Body of pancreas (tissue), 4 donors: Measurements from ENCODE around the gene CHSY1. TPM values are rescaled to one million over a fixed set of nuclear protein-coding genes. Genes with fewer than 3 reads are reported as not detected.

Experiments
- ATAC-seq: fragments of 150-250 bp; one replicate; pipeline ENCODE4 v1.9.1; 2016
- DNase-seq, 4 donors: peaks; one replicate each; pipeline ENCODE4 v3.0.0-alpha.2; 2019
- H3K27ac ChIP-seq, 4 donors: fragments of 200-600 bp; sonication (generic); 1 replicate in 3 of 4; 2 replicates in 1 of 4; pipeline versions ENCODE4 v1.5.1 to v1.6.1; 2016 to 2019; ENCODE audit warnings: mild to moderate bottlenecking in 1 of 4, mixed read lengths in 1 of 4, moderate library complexity in 1 of 4
- H3K27me3 ChIP-seq, 2 donors: fragments of 200-600 bp; sonication (generic); one replicate each; pipeline ENCODE4 v1.6.0; 2016; ENCODE audit warnings: mild to moderate bottlenecking in 1 of 2
- H3K36me3 ChIP-seq, 2 donors: fragments of 200-600 bp; sonication (generic); replicated peaks in 1 of 2; 2 replicates each; pipeline ENCODE4 v1.5.1; 2016; ENCODE audit warnings: low read depth in 2 of 2; ENCODE audit not compliant: insufficient read depth in 1 of 2
- H3K4me1 ChIP-seq: fragments of 200-600 bp; sonication (generic); one replicate; pipeline ENCODE4 v1.6.0; 2016
- H3K4me3 ChIP-seq, 2 donors: fragments of 200-600 bp; sonication (generic); 1 replicate in 1 of 2; 2 replicates in 1 of 2; pipeline ENCODE4 v1.5.1; 2016 to 2019
- H3K9me3 ChIP-seq, 3 donors: fragments of 200-600 bp; sonication (generic); 1 replicate in 2 of 3; 2 replicates in 1 of 3; pipeline ENCODE4 v1.5.1; 2016
- CTCF ChIP-seq, 7 experiments: fragments of 450-650 bp in 4 of 7; fragments of 200-600 bp in 3 of 7; sonication (generic) in 3 of 7; IDR thresholded peaks; one replicate each; pipeline ENCODE4 v1.5.1; 2016 to 2019; ENCODE audit warnings: antibody characterized with exemption in 7 of 7
- POLR2A ChIP-seq, 3 donors: fragments of 450-650 bp; IDR thresholded peaks; one replicate each; pipeline ENCODE4 v1.6.1; 2016; ENCODE audit warnings: antibody characterized with exemption in 3 of 3, mild to moderate bottlenecking in 2 of 3
- WGBS, 2 donors: methylation state at CpG; one replicate each; pipeline ENCODE4 v1.1.5; 2017; 5-methylcytosine and 5-hydroxymethylcytosine counted together
- intact Hi-C: fragments of 100-400 bp; cut with DNase I; formaldehyde crosslinking; loops from one replicate; pipeline ENCODE4 v1.15.1; 2023
- total RNA-seq, 2 donors: library from RNA; depleted of rRNA; stranded (reverse); fragments of >200 nt; gene quantifications; one replicate each; pipeline ENCODE4 v1.1.0, GENCODE V29; 2016

CHSY1 gene
- 10 to 100 TPM in 1 of 2 donors, 1 to 10 TPM in 1; 7.8 to 12.2 TPM for total RNA-seq

GRCh38 chr15:101251830-101252820, at the start of gene CHSY1:
Gene CHSY1 (minus strand): TSS chr15:101252048. CDS start chr15:101251456, 592 bp downstream.
- peaks cover 24% of the 10 kb centered on the region for H3K4me1 ChIP-seq
- no peaks in the 10 kb centered on the region for H3K27me3 ChIP-seq
- WGBS, 2 donors: 1 to 2% methylated on average over 23 to 105 of the region's 108 CpGs
- intact Hi-C loops: loop anchor here (10.0 kb wide), 1 partner anchor 627 kb away; no protein-coding TSS in a partner anchor
- DNase-seq (peak; percentile 87 to 91 (median 90)), ATAC-seq (peak; percentile 87)
- TF ChIP-seq CTCF (IDR thresholded peaks at IDR 0.05): peak in 1 of 7 experiments; percentile 20
- peak; percentile 60 to 75 (median 67) for TF ChIP-seq POLR2A (IDR thresholded peaks at IDR 0.05)
- no peaks in the 10 kb centered on the region for H3K9me3 ChIP-seq
- H3K4me3 ChIP-seq: peak within 1 kb of the TSS; percentile 8 to 68
- H3K36me3 ChIP-seq: no peaks in the 10 kb centered on the region
- peak within 1 kb of the TSS; percentile 59 to 85 (median 78) for H3K27ac ChIP-seq

- no peak for DNase-seq
- H3K4me3 ChIP-seq: no peak overlapping the region
- intact Hi-C loops: no loop called here
- no peaks in the 10 kb centered on the region for H3K36me3 ChIP-seq
- peaks cover 30% of the 10 kb centered on the region for H3K4me1 ChIP-seq
- WGBS, 2 donors: 75 to 79% methylated on average over 9 of the region's 9 CpGs
- no peak for ATAC-seq
- TF ChIP-seq POLR2A (IDR thresholded peaks at IDR 0.05): no peak
- TF ChIP-seq CTCF (IDR thresholded peaks at IDR 0.05): no peak
- no peak overlapping the region for H3K27ac ChIP-seq
- no peaks in the 10 kb centered on the region for H3K9me3 ChIP-seq
- H3K27me3 ChIP-seq: no peaks in the 10 kb centered on the region
These were observed 44.9 kb upstream of the CHSY1 start for GRCh38 chr15:101296418-101297405.

- peak overlapping the region; percentile 69 to 82 for H3K4me3 ChIP-seq
- TF ChIP-seq CTCF (IDR thresholded peaks at IDR 0.05): no peak
- no peak for TF ChIP-seq POLR2A (IDR thresholded peaks at IDR 0.05)
- H3K27ac ChIP-seq: peak overlapping the region; percentile 83 to 99 (median 94)
- DNase-seq (no peak), ATAC-seq (no peak)
- no peaks in the 10 kb centered on the region for H3K9me3 ChIP-seq
- no peaks in the 10 kb centered on the region for H3K27me3 ChIP-seq
- intact Hi-C loops: no loop called here
- H3K36me3 ChIP-seq: no peaks in the 10 kb centered on the region
- H3K4me1 ChIP-seq: peaks cover 33% of the 10 kb centered on the region
- 1% methylated on average over 20 of the region's 20 CpGs for WGBS, 2 donors
These were observed 43.8 kb upstream of the CHSY1 start for GRCh38 chr15:101295607-101296161.

GRCh38 chr15:101294731-101295606, 43.1 kb upstream of the CHSY1 start, which contains the start of gene SNRPA1:
Gene SNRPA1 (minus strand): TSS chr15:101295248. CDS start chr15:101295178, 70 bp downstream.
- TF ChIP-seq POLR2A (IDR thresholded peaks at IDR 0.05) (peak; percentile 85 to 93 (median 90)), CTCF (IDR thresholded peaks at IDR 0.05) (peak in 1 of 7 experiments; percentile 16)
- peak; percentile 98 for ATAC-seq
- no peaks in the 10 kb centered on the region for H3K9me3 ChIP-seq
- WGBS, 2 donors: 0% methylated on average over 7 to 87 of the region's 87 CpGs
- intact Hi-C loops: no loop called here
- peak; percentile 98 to 99 (median 98) for DNase-seq
- peaks cover 33% of the 10 kb centered on the region for H3K4me1 ChIP-seq
- peak within 1 kb of the TSS; percentile 69 to 82 for H3K4me3 ChIP-seq
- H3K36me3 ChIP-seq: no peaks in the 10 kb centered on the region
- H3K27ac ChIP-seq: peak within 1 kb of the TSS; percentile 83 to 99 (median 94)
- no peaks in the 10 kb centered on the region for H3K27me3 ChIP-seq
